ENCODE results near the gene SMG1.
"Not testable (repeated sequence)": the region's sequence is repeated elsewhere in the genome, so short reads cannot be mapped to it uniquely, and the experiment has no call there.

Gene SMG1

GRCh38 chr16:18757960-18758660 lies 168.1 kb downstream of the SMG1 start:
- not testable (repeated sequence) for DNase-seq

- not testable (repeated sequence) for DNase-seq
Observed at GRCh38 chr16:18756639-18757038, 169.6 kb downstream of the SMG1 start.

All from fibroblast of skin of back (primary cell).